PFSK-1 (cell line): Measurements from ENCODE around the gene TSC1.

ENCODE experiments used
- FOXP2 ChIP-seq: optimal IDR thresholded peaks from 2 replicates; pipeline ENCODE3; 2011; ENCODE audit warnings: borderline replicate concordance, control low read depth, inconsistent platforms; ENCODE audit not compliant: insufficient read depth; ENCODE audit errors: extremely low read length, extremely low read depth
- POLR2AphosphoS5 ChIP-seq: IDR thresholded peaks from 2 replicates; pipeline ENCODE4 v1.6.1; 2012; ENCODE audit warnings: low read depth, mild to moderate bottlenecking, control low read depth, low read length, moderate library complexity
- SIN3A ChIP-seq: IDR thresholded peaks from 2 replicates; pipeline ENCODE4 v1.6.1; 2012; ENCODE audit warnings: mild to moderate bottlenecking, low read length, moderate library complexity, borderline replicate concordance; ENCODE audit not compliant: insufficient read depth
- TAF1 ChIP-seq: IDR thresholded peaks from 2 replicates; pipeline ENCODE4 v1.6.1; 2012; ENCODE audit warnings: low read length, control low read depth, borderline replicate concordance; ENCODE audit not compliant: insufficient read depth
- TF ChIP-seq, protein P1 (sequence below), 2 experiments: IDR thresholded peaks; 2 replicates each; pipeline versions ENCODE4 v1.6.1 to v1.8.0; 2011 to 2012; ENCODE audit warnings: low read depth in 2 of 2, low read length in 2 of 2, control low read depth in 1 of 2, inconsistent platforms in 1 of 2, mild to moderate bottlenecking in 1 of 2, moderate library complexity in 1 of 2; ENCODE audit not compliant: insufficient read depth in 1 of 2

Gene TSC1

DNA sequence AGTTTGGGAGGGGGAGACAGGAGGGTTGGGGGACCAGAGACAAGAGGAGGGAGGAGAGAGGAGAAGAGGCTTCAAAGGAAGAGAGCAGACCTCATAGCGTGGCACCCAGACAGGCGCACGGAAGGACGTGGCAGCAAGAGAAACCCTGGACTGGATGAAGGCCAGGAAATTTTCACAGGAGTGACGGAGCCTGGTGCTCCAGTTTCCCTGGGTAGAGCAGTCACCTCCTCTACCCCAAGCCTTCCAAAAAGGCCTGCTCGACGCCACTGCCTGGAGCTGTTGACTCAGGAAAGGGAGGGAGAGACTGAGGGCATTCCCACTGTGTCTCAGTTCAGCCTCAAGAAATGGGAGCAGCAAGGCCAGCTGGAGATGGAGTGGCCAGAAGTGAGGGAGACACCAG is 85.7 kb downstream of the TSC1 start:
- TF ChIP-seq, protein P1, sequence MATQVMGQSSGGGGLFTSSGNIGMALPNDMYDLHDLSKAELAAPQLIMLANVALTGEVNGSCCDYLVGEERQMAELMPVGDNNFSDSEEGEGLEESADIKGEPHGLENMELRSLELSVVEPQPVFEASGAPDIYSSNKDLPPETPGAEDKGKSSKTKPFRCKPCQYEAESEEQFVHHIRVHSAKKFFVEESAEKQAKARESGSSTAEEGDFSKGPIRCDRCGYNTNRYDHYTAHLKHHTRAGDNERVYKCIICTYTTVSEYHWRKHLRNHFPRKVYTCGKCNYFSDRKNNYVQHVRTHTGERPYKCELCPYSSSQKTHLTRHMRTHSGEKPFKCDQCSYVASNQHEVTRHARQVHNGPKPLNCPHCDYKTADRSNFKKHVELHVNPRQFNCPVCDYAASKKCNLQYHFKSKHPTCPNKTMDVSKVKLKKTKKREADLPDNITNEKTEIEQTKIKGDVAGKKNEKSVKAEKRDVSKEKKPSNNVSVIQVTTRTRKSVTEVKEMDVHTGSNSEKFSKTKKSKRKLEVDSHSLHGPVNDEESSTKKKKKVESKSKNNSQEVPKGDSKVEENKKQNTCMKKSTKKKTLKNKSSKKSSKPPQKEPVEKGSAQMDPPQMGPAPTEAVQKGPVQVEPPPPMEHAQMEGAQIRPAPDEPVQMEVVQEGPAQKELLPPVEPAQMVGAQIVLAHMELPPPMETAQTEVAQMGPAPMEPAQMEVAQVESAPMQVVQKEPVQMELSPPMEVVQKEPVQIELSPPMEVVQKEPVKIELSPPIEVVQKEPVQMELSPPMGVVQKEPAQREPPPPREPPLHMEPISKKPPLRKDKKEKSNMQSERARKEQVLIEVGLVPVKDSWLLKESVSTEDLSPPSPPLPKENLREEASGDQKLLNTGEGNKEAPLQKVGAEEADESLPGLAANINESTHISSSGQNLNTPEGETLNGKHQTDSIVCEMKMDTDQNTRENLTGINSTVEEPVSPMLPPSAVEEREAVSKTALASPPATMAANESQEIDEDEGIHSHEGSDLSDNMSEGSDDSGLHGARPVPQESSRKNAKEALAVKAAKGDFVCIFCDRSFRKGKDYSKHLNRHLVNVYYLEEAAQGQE (IDR thresholded peaks at IDR 0.05; ENCODE audit: insufficient read depth in 1 of 2, low read depth in 2 of 2, low read length in 2 of 2) = no peak
- no peak for TF ChIP-seq FOXP2
- no peak for TF ChIP-seq SIN3A
- no peak for TF ChIP-seq POLR2AphosphoS5
- no peak for TF ChIP-seq TAF1

DNA sequence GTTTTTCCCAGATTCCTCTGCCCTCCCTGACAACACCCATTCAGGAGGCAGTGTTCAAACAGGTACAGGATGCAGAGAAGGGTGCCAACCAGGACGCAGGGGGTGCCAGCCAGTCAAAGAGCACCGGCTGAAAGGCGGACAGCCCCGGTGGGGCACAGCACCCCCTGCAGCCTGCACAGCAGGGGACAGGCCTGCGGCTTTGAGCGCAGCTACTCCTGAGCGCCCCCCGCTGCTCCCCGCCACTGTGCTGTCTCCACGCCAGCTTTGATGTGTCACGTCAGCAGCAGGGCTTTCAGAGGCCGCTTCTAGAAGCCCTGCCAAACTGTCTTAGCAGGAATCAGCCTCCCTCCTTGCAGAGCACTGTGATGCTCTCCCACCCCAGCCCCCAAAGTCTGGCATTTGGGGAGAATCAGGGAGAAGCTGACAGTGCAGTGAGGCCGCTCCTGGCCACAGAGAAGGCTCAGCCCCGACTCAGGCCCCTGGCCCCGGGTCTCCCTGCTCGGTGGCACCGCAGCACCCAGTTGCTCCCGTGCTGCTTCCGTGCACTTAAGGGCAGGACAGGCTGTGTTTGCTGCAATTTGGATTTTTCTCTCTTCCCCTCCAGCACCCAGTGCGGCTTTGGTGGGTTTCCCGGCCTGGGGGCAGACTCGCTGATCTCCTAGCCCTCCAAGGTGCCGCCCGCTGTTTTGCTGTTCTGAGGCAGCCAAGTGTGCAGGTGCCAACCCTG is 86.6 kb downstream of the TSC1 start:
- TF ChIP-seq, protein P1 (IDR thresholded peaks at IDR 0.05; ENCODE audit: insufficient read depth in 1 of 2, low read depth in 2 of 2, low read length in 2 of 2) = no peak
- no peak for TF ChIP-seq POLR2AphosphoS5
- no peak for TF ChIP-seq SIN3A
- TF ChIP-seq TAF1 = no peak
- TF ChIP-seq FOXP2 = no peak

DNA sequence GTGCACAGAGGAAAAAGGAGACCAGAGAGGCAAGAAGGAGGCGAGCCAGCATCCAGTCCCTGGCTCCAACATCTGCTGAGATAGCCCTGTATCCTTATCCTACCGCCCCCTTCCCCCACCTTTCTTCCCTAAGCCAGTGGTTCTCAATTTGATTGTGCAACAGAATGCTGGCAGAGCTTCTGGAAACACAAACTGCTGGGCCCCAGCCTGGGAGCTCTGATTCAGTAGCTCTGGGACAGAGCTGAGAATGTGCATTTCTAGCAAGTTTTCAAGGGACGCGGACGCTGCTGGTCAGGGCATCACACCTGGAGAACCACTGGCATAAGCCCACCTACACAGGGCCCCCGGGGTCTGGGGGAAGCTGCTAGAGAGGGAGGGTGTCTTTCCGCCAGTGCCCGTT is 87.4 kb downstream of the TSC1 start:
- TF ChIP-seq POLR2AphosphoS5 (no peak), SIN3A (no peak), FOXP2 (no peak), TAF1 (no peak)
- TF ChIP-seq, protein P1 (IDR thresholded peaks at IDR 0.05; ENCODE audit: insufficient read depth in 1 of 2, low read depth in 2 of 2, low read length in 2 of 2) = no peak

DNA sequence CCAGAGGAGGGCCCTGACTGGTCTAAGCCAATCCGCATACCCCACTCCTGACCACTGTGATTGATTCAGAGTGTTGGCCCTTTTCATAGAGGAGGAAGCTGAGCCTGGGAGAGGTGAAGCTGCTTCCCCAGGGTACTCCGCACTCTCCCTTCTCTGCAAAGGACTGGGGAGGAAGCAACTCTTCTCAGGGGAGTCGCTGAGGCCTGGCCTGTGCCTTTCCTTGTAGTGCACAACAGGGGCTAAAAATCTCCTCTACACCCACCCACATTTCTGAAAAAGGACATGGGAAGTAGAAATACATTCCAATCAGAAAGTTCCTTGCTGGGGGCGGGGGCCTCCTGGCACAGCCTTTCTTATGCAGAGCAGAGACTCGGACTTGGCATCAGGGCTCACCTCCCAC is 88.5 kb downstream of the TSC1 start:
- TF ChIP-seq, protein P1 (IDR thresholded peaks at IDR 0.05; ENCODE audit: insufficient read depth in 1 of 2, low read depth in 2 of 2, low read length in 2 of 2) = no peak
- TF ChIP-seq POLR2AphosphoS5 = no peak
- TF ChIP-seq TAF1 = no peak
- no peak for TF ChIP-seq FOXP2
- no peak for TF ChIP-seq SIN3A
